H9 (cell line): ENCODE results near the gene RAI14. TPM values are rescaled to one million over a fixed set of nuclear protein-coding genes. Genes with fewer than 3 reads are reported as not detected.

Source experiments
- DNase-seq: peaks from one replicate; pipeline ENCODE4 v3.0.0-alpha.2; 2017
- H2AFZ ChIP-seq: one replicate; pipeline ENCODE4 v1.6.1; 2013; ENCODE audit warnings: mild to moderate bottlenecking, low read length, control low read depth, moderate library complexity
- H2AK5ac ChIP-seq: 2 replicates; pipeline ENCODE4 v1.6.1; 2013; ENCODE audit warnings: low read length, control low read depth, mixed read lengths; ENCODE audit not compliant: insufficient read length
- H2BK120ac ChIP-seq: one replicate; pipeline ENCODE4 v1.6.1; 2013; ENCODE audit warnings: low read depth, mild to moderate bottlenecking, low read length, control low read depth, inconsistent platforms; ENCODE audit not compliant: poor library complexity, severe bottlenecking
- H2BK12ac ChIP-seq: 2 replicates; pipeline ENCODE4 v1.6.1; 2013; ENCODE audit warnings: low read length, control low read depth, mixed read lengths, low read depth; ENCODE audit not compliant: insufficient read length
- H2BK15ac ChIP-seq: 2 replicates; pipeline ENCODE4 v1.6.1; 2013; ENCODE audit warnings: low read depth, low read length, control low read depth
- H2BK20ac ChIP-seq: one replicate; pipeline ENCODE4 v1.6.1; 2013; ENCODE audit warnings: low read depth, mild to moderate bottlenecking, low read length, control low read depth, inconsistent platforms; ENCODE audit not compliant: poor library complexity, severe bottlenecking
- H2BK5ac ChIP-seq: 2 replicates; pipeline ENCODE4 v1.6.1; 2013; ENCODE audit warnings: low read length, control low read depth, mixed read lengths; ENCODE audit not compliant: insufficient read length
- H3K14ac ChIP-seq: 2 replicates; pipeline ENCODE4 v1.6.1; 2013; ENCODE audit warnings: low read length, control low read depth; ENCODE audit not compliant: insufficient read depth
- H3K18ac ChIP-seq: 2 replicates; pipeline ENCODE4 v1.6.1; 2013; ENCODE audit warnings: low read depth, mild to moderate bottlenecking, mixed read lengths, low read length, control low read depth; ENCODE audit not compliant: insufficient read length
- H3K23ac ChIP-seq: 2 replicates; pipeline ENCODE4 v1.6.1; 2013; ENCODE audit warnings: low read length, control low read depth, mixed read lengths, low read depth; ENCODE audit not compliant: insufficient read length
- H3K23me2 ChIP-seq: 2 replicates; pipeline ENCODE4 v1.6.1; 2013; ENCODE audit warnings: low read depth, mild to moderate bottlenecking, mixed read lengths, low read length, control low read depth; ENCODE audit not compliant: insufficient read length, poor library complexity, severe bottlenecking
- H3K27ac ChIP-seq: 2 replicates; pipeline ENCODE4 v1.5.1; 2013; ENCODE audit warnings: low read length, control low read depth, mixed read lengths, low read depth; ENCODE audit not compliant: insufficient read length
- H3K27me3 ChIP-seq: 2 replicates; pipeline ENCODE4 v1.6.1; 2013; ENCODE audit warnings: low read length, control low read depth, inconsistent platforms; ENCODE audit not compliant: insufficient read depth
- H3K4ac ChIP-seq: 2 replicates; pipeline ENCODE4 v1.6.1; 2013; ENCODE audit warnings: low read depth, mild to moderate bottlenecking, control low read depth, inconsistent platforms, low read length, moderate library complexity
- H3K4me1 ChIP-seq: 2 replicates; pipeline ENCODE4 v1.6.1; 2013; ENCODE audit warnings: low read length, control low read depth, inconsistent platforms; ENCODE audit not compliant: insufficient read depth
- H3K4me2 ChIP-seq: 2 replicates; pipeline ENCODE4 v1.6.1; 2013; ENCODE audit warnings: low read length, control low read depth, mixed read lengths; ENCODE audit not compliant: insufficient read length, insufficient read depth
- H3K56ac ChIP-seq: 2 replicates; pipeline ENCODE4 v1.6.1; 2013; ENCODE audit warnings: low read depth, mild to moderate bottlenecking, mixed read lengths, low read length, control low read depth; ENCODE audit not compliant: insufficient read length
- H3K79me1 ChIP-seq: 2 replicates; pipeline ENCODE4 v1.6.1; 2013; ENCODE audit warnings: low read depth, mild to moderate bottlenecking, moderate library complexity, low read length, control low read depth, inconsistent platforms; ENCODE audit not compliant: insufficient read depth, poor library complexity, severe bottlenecking
- H3K79me2 ChIP-seq: 2 replicates; pipeline ENCODE4 v1.6.1; 2013; ENCODE audit warnings: low read length, control low read depth, inconsistent platforms; ENCODE audit not compliant: insufficient read depth
- H3K9ac ChIP-seq: 2 replicates; pipeline ENCODE4 v1.6.1; 2013; ENCODE audit warnings: low read length, control low read depth, mixed read lengths; ENCODE audit not compliant: insufficient read length; ENCODE audit errors: extremely low read depth
- H3K9me3 ChIP-seq: one replicate; pipeline ENCODE4 v1.6.1; 2013; ENCODE audit warnings: low read depth, low read length, inconsistent platforms; ENCODE audit not compliant: control insufficient read depth
- H3T11ph ChIP-seq: one replicate; pipeline ENCODE4 v1.6.1; 2013; ENCODE audit warnings: mild to moderate bottlenecking, low read length, control low read depth, inconsistent platforms
- H4K20me1 ChIP-seq: one replicate; pipeline ENCODE4 v1.6.1; 2013; ENCODE audit not compliant: control insufficient read depth, insufficient read length, insufficient read depth
- H4K5ac ChIP-seq: 2 replicates; pipeline ENCODE4 v1.6.1; 2013; ENCODE audit warnings: low read depth, mild to moderate bottlenecking, mixed read lengths, low read length, control low read depth; ENCODE audit not compliant: insufficient read length
- H4K8ac ChIP-seq: replicated peaks from 2 replicates; pipeline ENCODE4 v1.6.1; 2013; ENCODE audit warnings: low read length, control low read depth, mixed read lengths, low read depth; ENCODE audit not compliant: insufficient read length
- H4K91ac ChIP-seq: 2 replicates; pipeline ENCODE4 v1.6.1; 2013; ENCODE audit warnings: low read depth, mild to moderate bottlenecking, moderate library complexity, mixed read lengths, low read length, control low read depth; ENCODE audit not compliant: insufficient read length
- H3K27ac Mint-ChIP-seq, 3 experiments: 2 replicates in 2 of 3; 3 replicates in 1 of 3; pipeline ENCODE4 v1.8.0; 2020 to 2021; ENCODE audit warnings: mixed read lengths in 3 of 3, mild to moderate bottlenecking in 1 of 3, moderate library complexity in 1 of 3
- H3K27me3 Mint-ChIP-seq: 2 replicates; pipeline ENCODE4 v1.8.0; 2021; ENCODE audit warnings: low read depth, mild to moderate bottlenecking, moderate library complexity, mixed read lengths
- H3K36me3 Mint-ChIP-seq, 3 experiments: 2 replicates in 2 of 3; 3 replicates in 1 of 3; pipeline ENCODE4 v1.8.0; 2020 to 2021; ENCODE audit warnings: low read depth in 3 of 3, mixed read lengths in 3 of 3; ENCODE audit not compliant: insufficient read depth in 1 of 3
- H3K4me1 Mint-ChIP-seq, 2 experiments: 2 replicates each; pipeline ENCODE4 v1.8.0; 2020; ENCODE audit warnings: mixed read lengths in 2 of 2
- H3K4me3 Mint-ChIP-seq, 2 experiments: 2 replicates in 1 of 2; 3 replicates in 1 of 2; pipeline ENCODE4 v1.8.0; 2020 to 2021; ENCODE audit warnings: mild to moderate bottlenecking in 2 of 2, mixed read lengths in 2 of 2, moderate library complexity in 1 of 2
- H3K9me3 Mint-ChIP-seq, 2 experiments: 2 replicates in 1 of 2; 3 replicates in 1 of 2; pipeline ENCODE4 v1.8.0; 2020; ENCODE audit warnings: mild to moderate bottlenecking in 2 of 2, mixed read lengths in 2 of 2, moderate library complexity in 1 of 2
- WGBS: extraction: QIAGEN DNeasy Blood & Tissue Kit; methylation state at CpG from one replicate; pipeline ENCODE4 v1.1.7; 2013; ENCODE audit warnings: missing lambda C conversion rate, low lambda C conversion rate, mixed read lengths; ENCODE audit not compliant: insufficient read length; ENCODE audit errors: extremely low coverage; 5-methylcytosine and 5-hydroxymethylcytosine counted together
- total RNA-seq: library from RNA; stranded (reverse); gene quantifications from 2 replicates; pipeline ENCODE4 v1.2.1, GENCODE V29; 2021
- TF ChIP-seq, protein P1 (sequence below): fragments of 200-600 bp; sonication (generic); conservative IDR thresholded peaks from 3 replicates; pipeline ENCODE4 v1.8.0; 2021; ENCODE audit warnings: antibody characterized with exemption, mild to moderate bottlenecking

RAI14 gene
- total RNA-seq, 1 experiment from 2014 or later, result 127 TPM

DNA sequence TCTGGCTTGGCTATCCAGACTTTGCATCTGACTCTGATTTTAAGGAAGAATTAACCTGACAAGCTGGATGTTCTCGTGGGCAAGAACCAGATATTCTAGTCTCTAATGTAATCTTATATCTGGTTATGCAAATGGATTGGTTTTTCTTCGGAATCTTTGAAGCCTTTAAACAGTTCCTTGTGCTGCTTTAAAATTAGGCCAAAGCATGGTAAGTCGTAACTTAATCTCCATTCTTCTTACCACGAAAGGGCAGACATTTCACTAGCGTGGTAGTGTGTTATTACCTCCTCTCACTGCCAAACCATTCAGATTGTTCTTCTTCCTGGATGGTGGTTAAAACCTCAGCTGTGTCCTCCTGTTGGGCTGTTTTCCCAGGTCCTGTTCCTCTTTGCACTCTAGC, 148.8 kb downstream of the RAI14 start:
- Mint-ChIP-seq H3K4me1 (peaks cover 17 to 19% of the 10 kb centered on the region in 2 experiments), H3K36me3 (peaks cover 32 to 71% (median 41%) of the 10 kb centered on the region in 3 experiments; a peak in 6 of 7 replicates), H3K27me3 (no peaks in the 10 kb centered on the region), H3K9me3 (no peaks in the 10 kb centered on the region), H3K27ac (peak overlapping the region in 2 of 3 experiments; percentile 3 to 65; a peak in 3 of 7 replicates), H3K4me3 (no peak overlapping the region)
- no peak overlapping the region for H3K27ac ChIP-seq
- H2AK5ac ChIP-seq, result no peak overlapping the region
- H3K23me2 ChIP-seq, result no peaks in the 10 kb centered on the region
- H3K18ac ChIP-seq, result no peak overlapping the region
- H2BK20ac ChIP-seq, result no peak overlapping the region
- H4K5ac ChIP-seq, result no peak overlapping the region
- no peaks in the 10 kb centered on the region for H3K9me3 ChIP-seq
- no peak overlapping the region for H4K8ac ChIP-seq
- H2AFZ ChIP-seq, result no peak overlapping the region
- no peaks in the 10 kb centered on the region for H3K79me1 ChIP-seq
- H3K79me2 ChIP-seq, result no peaks in the 10 kb centered on the region
- H3K4me2 ChIP-seq, result no peak overlapping the region
- no peak overlapping the region for H3K14ac ChIP-seq
- no peak overlapping the region for H3K4ac ChIP-seq
- no peak overlapping the region for H2BK15ac ChIP-seq
- no peak overlapping the region for H2BK120ac ChIP-seq
- WGBS, result no CpG with 5 or more reads among the region's 5 CpGs
- H3K56ac ChIP-seq, result no peak overlapping the region
- TF ChIP-seq, protein P1, sequence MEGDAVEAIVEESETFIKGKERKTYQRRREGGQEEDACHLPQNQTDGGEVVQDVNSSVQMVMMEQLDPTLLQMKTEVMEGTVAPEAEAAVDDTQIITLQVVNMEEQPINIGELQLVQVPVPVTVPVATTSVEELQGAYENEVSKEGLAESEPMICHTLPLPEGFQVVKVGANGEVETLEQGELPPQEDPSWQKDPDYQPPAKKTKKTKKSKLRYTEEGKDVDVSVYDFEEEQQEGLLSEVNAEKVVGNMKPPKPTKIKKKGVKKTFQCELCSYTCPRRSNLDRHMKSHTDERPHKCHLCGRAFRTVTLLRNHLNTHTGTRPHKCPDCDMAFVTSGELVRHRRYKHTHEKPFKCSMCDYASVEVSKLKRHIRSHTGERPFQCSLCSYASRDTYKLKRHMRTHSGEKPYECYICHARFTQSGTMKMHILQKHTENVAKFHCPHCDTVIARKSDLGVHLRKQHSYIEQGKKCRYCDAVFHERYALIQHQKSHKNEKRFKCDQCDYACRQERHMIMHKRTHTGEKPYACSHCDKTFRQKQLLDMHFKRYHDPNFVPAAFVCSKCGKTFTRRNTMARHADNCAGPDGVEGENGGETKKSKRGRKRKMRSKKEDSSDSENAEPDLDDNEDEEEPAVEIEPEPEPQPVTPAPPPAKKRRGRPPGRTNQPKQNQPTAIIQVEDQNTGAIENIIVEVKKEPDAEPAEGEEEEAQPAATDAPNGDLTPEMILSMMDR, result no peak
- H4K20me1 ChIP-seq, result no peaks in the 10 kb centered on the region
- H3K9ac ChIP-seq, result no peak overlapping the region
- no peak overlapping the region for H2BK5ac ChIP-seq
- peaks cover 11% of the 10 kb centered on the region; the same call in 1 of the 2 replicates for H3K4me1 ChIP-seq
- no peak for DNase-seq
- H3T11ph ChIP-seq, result no peak overlapping the region
- no peak overlapping the region for H3K23ac ChIP-seq
- H2BK12ac ChIP-seq, result no peak overlapping the region
- no peaks in the 10 kb centered on the region for H3K27me3 ChIP-seq
- H4K91ac ChIP-seq, result no peak overlapping the region
